Mesodermal cell (in vitro differentiated cells): ENCODE measurements around the gene BMPR1B. TPM values are rescaled to one million over a fixed set of nuclear protein-coding genes. Genes with fewer than 3 reads are reported as not detected.
A peak's percentile ranks its signal among the peaks of the same experiment; 100 is the strongest.

Experiments used
- H3K27ac ChIP-seq: 2 replicates; pipeline ENCODE4 v1.7.0; 2013; ENCODE audit warnings: mild to moderate bottlenecking, low read depth, low read length, moderate library complexity; ENCODE audit not compliant: severe bottlenecking
- H3K36me3 ChIP-seq: 2 replicates; pipeline ENCODE4 v1.7.1; 2013; ENCODE audit warnings: mild to moderate bottlenecking, low read length, moderate library complexity; ENCODE audit not compliant: control insufficient read depth, insufficient read depth
- H3K4me1 ChIP-seq: one replicate; pipeline ENCODE4 v1.7.1; 2013; ENCODE audit warnings: mild to moderate bottlenecking, low read length; ENCODE audit not compliant: insufficient read depth, control insufficient read depth, poor library complexity, severe bottlenecking
- H3K4me3 ChIP-seq: 2 replicates; pipeline ENCODE4 v1.7.0; 2013; ENCODE audit warnings: low read length, control low read depth, mild to moderate bottlenecking; ENCODE audit not compliant: insufficient read depth, poor library complexity, severe bottlenecking; ENCODE audit errors: extremely low read depth
- H3K9me3 ChIP-seq: 2 replicates; pipeline ENCODE4 v1.7.1; 2013; ENCODE audit warnings: mild to moderate bottlenecking, low read length, moderate library complexity; ENCODE audit not compliant: control insufficient read depth
- WGBS, 2 experiments: methylation state at CpG; one replicate each; pipeline ENCODE4 v1.1.5; 2013; ENCODE audit warnings: missing lambda C conversion rate in 2 of 2; ENCODE audit not compliant: insufficient coverage in 2 of 2; 5-methylcytosine and 5-hydroxymethylcytosine counted together
- polyA plus RNA-seq, 2 experiments: library from polyadenylated mRNA; stranded (reverse); fragments of 50-300 nt; gene quantifications; one replicate each; pipeline ENCODE4 v1.2.3, GENCODE V29; 2013

BMPR1B gene
- 1.6 TPM for polyA plus RNA-seq (2013, experiment 1 of 2)
- polyA plus RNA-seq (2013, experiment 2 of 2), result 1.1 TPM

DNA sequence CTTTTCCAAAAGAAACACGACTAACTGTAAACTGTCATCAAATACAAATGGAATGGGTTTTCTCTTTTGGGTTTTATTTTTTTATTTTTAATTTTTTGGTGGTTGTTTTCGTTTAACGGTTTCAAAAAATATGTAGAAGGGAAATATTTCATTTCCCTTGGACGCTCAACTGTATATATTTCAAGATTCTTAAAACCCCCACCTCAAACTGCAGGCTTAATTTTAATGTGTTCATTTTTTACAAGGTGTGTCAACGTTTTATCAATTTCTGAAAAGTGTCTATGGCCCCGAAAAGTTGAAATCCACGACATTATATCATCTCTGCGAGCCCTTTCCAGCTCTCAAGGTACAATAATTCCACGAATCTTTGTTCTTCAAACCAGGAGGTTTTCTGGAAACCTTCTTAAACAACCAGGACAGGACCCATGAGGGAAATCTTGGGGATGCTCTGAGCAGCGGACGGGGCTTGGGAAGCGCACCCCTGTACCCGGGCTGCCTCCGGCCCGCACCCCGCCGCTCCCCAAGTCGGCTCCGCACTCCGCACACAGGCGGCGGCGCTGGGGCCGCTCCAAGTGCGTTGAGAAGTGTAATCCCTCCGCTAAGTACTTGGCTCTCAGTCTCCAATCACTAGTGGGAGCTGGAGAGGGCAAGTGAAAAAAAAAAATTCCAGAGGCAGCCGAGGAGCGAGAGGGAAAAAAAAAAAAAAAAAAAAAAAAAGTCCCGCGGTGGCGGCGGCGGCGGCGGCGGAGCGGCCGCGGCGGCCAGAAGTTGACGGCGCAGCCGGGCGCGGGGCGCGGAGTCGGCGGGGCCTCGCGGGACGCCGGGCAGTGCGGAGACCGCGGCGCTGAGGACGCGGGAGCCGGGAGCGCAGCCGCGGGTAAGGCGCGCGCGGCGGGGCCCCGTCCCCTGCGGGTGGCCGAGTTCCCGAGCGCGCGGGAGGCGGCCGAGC is at the start of gene BMPR1B:
TSS of gene BMPR1B (plus strand) at position 764 of the 949 bp plus-strand sequence. CDS start 346,470 bp downstream, outside the sequence.
- H3K9me3 ChIP-seq, result no peaks in the 10 kb centered on the region
- 0% methylated on average over 28 to 31 of the region's 77 CpGs for WGBS, 2 experiments
- H3K4me1 ChIP-seq, result no peaks in the 10 kb centered on the region
- H3K27ac ChIP-seq, result no peak within 1 kb of the TSS
- H3K36me3 ChIP-seq, result no peaks in the 10 kb centered on the region
- peak within 1 kb of the TSS; percentile 49 for H3K4me3 ChIP-seq

DNA sequence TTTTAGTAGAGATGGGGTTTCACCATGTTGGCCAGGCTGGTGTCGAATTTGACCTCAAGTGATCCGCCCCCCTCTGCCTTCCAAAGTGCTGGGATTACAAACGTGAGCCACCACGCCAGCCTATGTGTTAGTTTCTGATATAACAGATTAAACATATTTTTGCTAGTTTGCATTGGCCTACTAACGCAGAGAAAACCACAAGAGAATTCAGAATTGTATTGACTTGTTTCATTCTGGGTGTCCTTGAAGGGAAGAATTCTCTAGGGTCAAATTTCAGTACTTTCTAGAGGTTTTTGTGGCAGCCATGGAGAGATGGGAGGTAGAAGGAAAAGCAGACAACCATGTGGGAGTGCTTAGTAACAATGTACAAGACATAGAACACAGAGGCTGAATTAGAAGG is 46.1 kb upstream of the BMPR1B start:
- Histone ChIP-seq H3K36me3 (no peaks in the 10 kb centered on the region), H3K9me3 (no peaks in the 10 kb centered on the region), H3K4me3 (no peak overlapping the region), H3K27ac (no peak overlapping the region), H3K4me1 (no peaks in the 10 kb centered on the region)
- WGBS, 2 experiments, result 92 to 100% methylated on average over 1 to 5 of the region's 5 CpGs

DNA sequence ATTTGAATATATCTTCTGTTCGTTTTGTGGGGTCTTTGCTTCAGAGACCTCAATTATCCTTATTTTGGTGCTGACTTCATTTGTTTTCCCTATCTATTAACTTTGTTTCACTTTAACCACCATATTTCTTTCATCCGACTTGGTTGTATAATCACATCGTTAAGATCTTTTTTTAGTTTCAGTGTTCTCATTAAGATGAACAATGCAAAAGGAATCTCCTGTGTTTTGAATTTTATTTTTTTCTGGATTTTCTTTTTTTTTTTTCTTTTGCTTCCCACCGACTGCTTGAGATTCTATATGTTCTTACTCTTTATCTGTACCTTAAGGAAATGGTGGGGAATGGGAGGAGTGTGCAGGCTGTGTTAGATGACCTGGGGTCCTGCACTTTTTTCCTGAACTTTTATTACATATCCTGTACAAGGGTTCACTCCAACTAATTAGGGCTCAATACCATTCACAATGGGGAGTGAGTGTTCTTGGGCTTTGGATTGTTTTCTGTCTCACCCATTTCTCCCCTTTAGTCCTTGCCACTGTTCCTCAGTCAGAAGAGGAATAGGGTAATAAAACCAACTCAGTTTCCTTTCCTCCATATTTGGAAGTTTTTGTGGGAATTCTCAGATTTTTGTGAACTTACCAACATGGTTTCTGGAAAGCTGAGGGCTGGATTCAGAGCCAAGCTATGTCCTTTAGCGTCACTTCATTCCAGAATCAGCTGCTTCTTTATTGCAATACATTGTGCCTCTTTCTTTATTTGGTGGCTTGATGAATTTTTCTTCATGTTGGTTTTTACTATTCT is 43.2 kb upstream of the BMPR1B start:
- 100% methylated on average over 1 to 2 of the region's 5 CpGs for WGBS, 2 experiments
- Histone ChIP-seq H3K36me3 (no peaks in the 10 kb centered on the region), H3K4me3 (no peak overlapping the region), H3K9me3 (no peaks in the 10 kb centered on the region), H3K27ac (no peak overlapping the region), H3K4me1 (no peaks in the 10 kb centered on the region)

DNA sequence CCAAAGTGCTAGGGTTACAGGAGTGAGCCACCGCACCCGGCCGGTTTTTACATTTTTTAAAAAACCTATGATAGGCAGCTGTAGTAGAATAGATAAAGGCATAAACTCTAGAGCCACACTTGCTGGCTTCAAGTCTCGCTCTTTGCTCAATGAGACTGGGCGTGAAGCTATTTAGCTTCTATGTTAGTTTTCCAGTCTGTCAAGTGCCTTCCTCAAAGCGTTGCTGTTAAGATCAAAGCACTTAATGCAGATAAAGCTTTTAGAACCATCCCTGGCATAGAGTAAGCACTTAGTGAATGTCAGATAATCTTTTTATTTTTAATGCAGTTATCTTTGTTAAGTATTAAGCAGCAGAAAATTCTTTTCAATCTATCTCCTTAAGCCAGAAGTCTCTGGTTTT is 42.0 kb upstream of the BMPR1B start:
- WGBS, 2 experiments, result 87 to 91% methylated on average over 3 of the region's 6 CpGs

DNA sequence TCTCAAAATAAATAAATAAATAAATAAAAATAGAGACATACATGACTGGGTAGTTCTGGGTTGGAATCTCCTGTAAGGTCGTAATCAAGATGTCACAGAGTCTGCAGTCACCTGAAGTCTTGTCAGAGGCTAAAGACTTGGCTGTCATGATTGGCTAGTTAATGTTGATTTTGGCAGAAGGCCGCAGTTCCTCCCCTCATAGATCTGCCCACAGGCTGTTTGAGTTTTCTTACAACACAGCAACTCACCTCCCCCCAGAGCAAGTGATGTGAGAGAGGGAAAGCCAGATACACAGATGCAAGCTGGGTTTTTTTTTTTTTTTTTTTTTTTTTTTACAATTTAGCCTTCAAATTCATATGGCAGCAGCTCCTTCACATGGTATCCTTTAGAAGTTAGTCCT is 36.4 kb upstream of the BMPR1B start:
- H3K4me3 ChIP-seq, result no peak overlapping the region
- H3K27ac ChIP-seq, result no peak overlapping the region
- H3K9me3 ChIP-seq, result no peaks in the 10 kb centered on the region
- 100% methylated on average over 1 of the region's 2 CpGs; no CpG with 5 or more reads in 1 of the 2 experiments for WGBS, 2 experiments
- no peaks in the 10 kb centered on the region for H3K36me3 ChIP-seq
- no peaks in the 10 kb centered on the region for H3K4me1 ChIP-seq

More for the DNA sequence above, 42.0 kb upstream of the BMPR1B start:
- no peaks in the 10 kb centered on the region for H3K36me3 ChIP-seq
- no peak overlapping the region for H3K27ac ChIP-seq
- no peaks in the 10 kb centered on the region for H3K9me3 ChIP-seq
- H3K4me3 ChIP-seq, result no peak overlapping the region
- no peaks in the 10 kb centered on the region for H3K4me1 ChIP-seq

DNA sequence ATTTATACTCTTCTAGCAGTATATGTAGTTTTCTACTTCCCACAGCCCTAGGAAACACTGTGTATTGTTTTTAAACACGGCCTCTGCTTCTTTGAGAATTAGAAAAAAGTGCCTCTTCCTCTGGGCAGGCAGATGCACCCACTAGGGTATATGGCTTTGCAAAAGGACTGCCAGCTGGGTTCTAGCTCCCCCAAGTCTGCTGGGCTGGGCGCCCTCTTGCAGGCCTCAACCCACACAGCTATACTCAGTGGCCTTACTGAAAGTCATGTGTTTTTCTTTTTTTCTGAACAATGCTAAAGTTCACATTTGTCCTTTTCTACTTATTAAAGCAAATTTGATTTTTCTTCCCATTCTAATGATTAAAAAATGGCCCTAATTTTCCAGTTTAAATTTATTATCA is 35.5 kb upstream of the BMPR1B start:
- no peaks in the 10 kb centered on the region for H3K4me1 ChIP-seq
- no peak overlapping the region for H3K4me3 ChIP-seq
- H3K9me3 ChIP-seq, result no peaks in the 10 kb centered on the region
- WGBS, 2 experiments, result 83 to 100% methylated on average over 1 of the region's 2 CpGs
- no peak overlapping the region for H3K27ac ChIP-seq
- H3K36me3 ChIP-seq, result no peaks in the 10 kb centered on the region

DNA sequence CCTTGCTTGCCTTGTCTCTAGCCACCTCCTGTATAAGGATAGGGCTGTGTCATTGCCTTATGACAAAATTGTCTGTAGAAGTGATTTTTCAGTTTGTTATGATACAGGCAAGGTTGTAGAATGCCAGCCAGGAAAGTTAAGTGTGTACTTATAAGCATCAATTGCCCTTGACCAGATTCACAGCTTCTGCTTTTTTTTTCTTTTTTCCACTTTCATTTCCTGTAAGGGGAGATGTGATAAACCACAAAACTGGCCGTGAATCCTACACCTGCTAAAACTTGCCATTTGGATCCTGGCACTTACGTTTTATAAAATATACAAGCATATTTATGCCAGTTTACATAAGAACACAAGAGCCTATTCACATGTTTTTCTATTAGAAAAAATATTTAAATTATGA is 35.0 kb upstream of the BMPR1B start:
- Histone ChIP-seq H3K4me3 (no peak overlapping the region), H3K36me3 (no peaks in the 10 kb centered on the region), H3K9me3 (no peaks in the 10 kb centered on the region), H3K27ac (no peak overlapping the region), H3K4me1 (no peaks in the 10 kb centered on the region)
- no CpG with 5 or more reads among the region's 2 CpGs for WGBS, 2 experiments

DNA sequence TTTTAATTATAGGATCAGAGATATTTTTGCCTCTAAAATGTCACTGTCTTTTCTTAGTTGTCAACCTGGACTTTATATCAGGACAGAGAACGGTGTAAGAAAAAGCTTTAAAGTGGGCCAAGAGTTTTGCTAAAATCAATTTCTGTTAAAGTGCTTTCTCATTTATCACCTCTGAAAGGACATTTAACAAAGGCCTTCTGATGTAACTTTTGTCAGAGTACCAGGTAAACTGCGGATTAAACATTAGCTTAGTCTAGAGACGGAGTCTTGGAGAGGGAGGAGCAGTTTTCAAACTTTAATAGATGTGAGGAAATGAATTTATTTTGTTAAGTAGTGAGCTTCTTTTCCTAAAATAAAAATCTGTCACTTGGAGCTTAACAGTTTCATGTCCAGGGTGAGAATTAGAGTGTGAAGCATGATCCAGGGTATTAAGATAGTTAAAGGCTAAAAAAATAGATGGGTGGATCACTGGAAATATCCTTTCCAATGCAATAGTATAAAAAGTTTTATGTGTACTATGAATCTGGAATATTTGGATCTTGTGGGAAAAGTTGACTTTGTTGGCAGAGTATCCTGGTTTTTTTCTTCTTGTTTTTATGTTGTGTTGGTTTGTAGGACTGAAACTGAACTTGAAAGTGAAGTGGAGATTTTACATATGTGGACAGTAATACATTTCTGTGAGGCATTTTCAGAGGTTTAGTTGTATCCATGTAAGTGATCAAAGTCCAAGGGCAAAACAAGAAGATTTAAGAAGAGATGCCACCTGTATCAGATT is 33.6 kb upstream of the BMPR1B start:
- no peak overlapping the region for H3K4me3 ChIP-seq
- WGBS, 2 experiments, result 78 to 100% methylated on average over 2 to 3 of the region's 3 CpGs
- H3K4me1 ChIP-seq, result no peaks in the 10 kb centered on the region
- H3K36me3 ChIP-seq, result no peaks in the 10 kb centered on the region
- H3K27ac ChIP-seq, result no peak overlapping the region
- H3K9me3 ChIP-seq, result no peaks in the 10 kb centered on the region

DNA sequence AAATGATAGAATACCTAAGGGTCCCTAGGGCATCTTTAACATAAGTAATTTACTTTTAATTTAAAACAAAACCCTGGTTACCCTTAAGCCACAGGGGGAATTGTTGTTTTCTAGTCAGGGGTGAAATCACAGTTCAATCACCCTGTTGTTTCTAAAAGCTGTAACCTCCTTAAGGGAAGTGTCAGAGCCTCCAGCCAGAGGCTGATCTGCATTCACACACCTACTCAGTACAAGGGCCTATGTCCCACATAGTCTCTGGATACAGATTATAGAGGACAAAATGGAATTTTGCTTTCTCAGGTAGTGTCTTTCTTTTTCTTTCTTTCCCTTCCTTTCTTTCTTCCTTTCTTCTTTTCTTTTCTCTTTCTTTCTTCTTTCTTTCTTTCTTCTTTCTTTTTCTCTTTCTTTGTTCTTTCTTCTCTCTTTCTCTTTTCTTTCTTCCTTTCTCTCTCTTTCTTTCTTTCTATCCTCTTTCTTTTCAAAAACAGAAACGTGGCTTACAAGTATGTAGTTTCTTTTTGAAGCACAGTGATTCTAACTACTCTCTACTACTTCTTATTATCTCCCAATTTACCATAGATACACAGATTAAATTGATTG is 31.1 kb upstream of the BMPR1B start:
- no CpG with 5 or more reads among the region's 1 CpG for WGBS, 2 experiments
- Histone ChIP-seq H3K4me1 (no peaks in the 10 kb centered on the region), H3K4me3 (no peak overlapping the region), H3K36me3 (no peaks in the 10 kb centered on the region), H3K9me3 (no peaks in the 10 kb centered on the region), H3K27ac (no peak overlapping the region)
